Karpas-422 (cell line): ENCODE measurements around the gene IDI2. TPM values are rescaled to one million over a fixed set of nuclear protein-coding genes. Genes with fewer than 3 reads are reported as not detected.

Experiments
- DNase-seq: peaks from one replicate; pipeline ENCODE4 v3.0.0-alpha.2; 2015
- H2AFZ ChIP-seq: fragments of 200-600 bp; sonication (generic); 2 replicates; pipeline ENCODE4 v1.6.1; 2014; ENCODE audit warnings: antibody characterized with exemption, low read length, mixed read lengths
- H3K27ac ChIP-seq: fragments of 200-600 bp; sonication (generic); 2 replicates; pipeline ENCODE4 v1.5.1; 2014; ENCODE audit warnings: mild to moderate bottlenecking, low read length, moderate library complexity
- H3K27me3 ChIP-seq: fragments of 200-600 bp; sonication (generic); 2 replicates; pipeline ENCODE4 v1.6.1; 2014; ENCODE audit warnings: low read length, mixed read lengths
- H3K36me3 ChIP-seq: fragments of 200-600 bp; sonication (generic); 2 replicates; pipeline ENCODE4 v1.6.1; 2014; ENCODE audit warnings: low read length, mixed read lengths; ENCODE audit not compliant: insufficient read depth
- H3K4me1 ChIP-seq: fragments of 200-600 bp; sonication (generic); 2 replicates; pipeline ENCODE4 v1.6.1; 2014; ENCODE audit warnings: mild to moderate bottlenecking, low read length, mixed read lengths
- H3K4me2 ChIP-seq: fragments of 200-600 bp; sonication (generic); 2 replicates; pipeline ENCODE4 v1.6.1; 2014; ENCODE audit warnings: low read length, low read depth, mild to moderate bottlenecking; ENCODE audit not compliant: poor library complexity, severe bottlenecking
- H3K4me3 ChIP-seq: fragments of 200-600 bp; sonication (generic); 2 replicates; pipeline ENCODE4 v1.5.1; 2014; ENCODE audit warnings: mild to moderate bottlenecking, antibody characterized with exemption, low read length, mixed read lengths
- H3K79me2 ChIP-seq: fragments of 200-600 bp; sonication (generic); 2 replicates; pipeline ENCODE4 v1.6.1; 2014; ENCODE audit warnings: mild to moderate bottlenecking, low read length, mixed read lengths
- H3K9ac ChIP-seq: fragments of 200-600 bp; sonication (generic); 2 replicates; pipeline ENCODE4 v1.6.0; 2014; ENCODE audit warnings: low read length
- H3K9me2 ChIP-seq: fragments of 200-600 bp; sonication (generic), shearing (Covaris generic); replicated peaks from 2 replicates; pipeline ENCODE4 v1.6.0; 2014; ENCODE audit warnings: mild to moderate bottlenecking, low read length, moderate library complexity; ENCODE audit not compliant: insufficient read depth
- H3K9me3 ChIP-seq: fragments of 300-700, 200-600 bp; sonication (generic); 2 replicates; pipeline ENCODE4 v1.6.1; 2014; ENCODE audit warnings: low read length, mixed read lengths
- H4K20me1 ChIP-seq: fragments of 200-600 bp; sonication (generic); 2 replicates; pipeline ENCODE4 v1.6.1; 2014; ENCODE audit warnings: mild to moderate bottlenecking, antibody characterized with exemption, low read length, low read depth; ENCODE audit not compliant: insufficient read depth
- total RNA-seq: library from RNA; depleted of rRNA; stranded (reverse); fragments of >200 nt; shearing (Covaris generic); gene quantifications from 2 replicates; pipeline ENCODE4 v1.2.3, GENCODE V29; 2014; ENCODE audit warnings: low replicate concordance

Gene IDI2
- total RNA-seq, 1 experiment from 2014 or later = not detected

- no peak overlapping the region for H3K4me3 ChIP-seq
- peaks cover 34% of the 10 kb centered on the region for H4K20me1 ChIP-seq
- H3K27ac ChIP-seq = no peak overlapping the region
- DNase-seq = no peak
- H3K36me3 ChIP-seq = peaks cover 74% of the 10 kb centered on the region
- H2AFZ ChIP-seq = no peak overlapping the region
- H3K27me3 ChIP-seq = no peaks in the 10 kb centered on the region
- no peaks in the 10 kb centered on the region for H3K9me2 ChIP-seq
- peaks cover 77% of the 10 kb centered on the region for H3K79me2 ChIP-seq
- no peaks in the 10 kb centered on the region for H3K4me1 ChIP-seq
- no peaks in the 10 kb centered on the region for H3K9me3 ChIP-seq
- no peak overlapping the region for H3K4me2 ChIP-seq
- H3K9ac ChIP-seq = no peak overlapping the region
These were observed 23.1 kb downstream of the IDI2 start for GRCh38 chr10:1002425-1003006.

DNA sequence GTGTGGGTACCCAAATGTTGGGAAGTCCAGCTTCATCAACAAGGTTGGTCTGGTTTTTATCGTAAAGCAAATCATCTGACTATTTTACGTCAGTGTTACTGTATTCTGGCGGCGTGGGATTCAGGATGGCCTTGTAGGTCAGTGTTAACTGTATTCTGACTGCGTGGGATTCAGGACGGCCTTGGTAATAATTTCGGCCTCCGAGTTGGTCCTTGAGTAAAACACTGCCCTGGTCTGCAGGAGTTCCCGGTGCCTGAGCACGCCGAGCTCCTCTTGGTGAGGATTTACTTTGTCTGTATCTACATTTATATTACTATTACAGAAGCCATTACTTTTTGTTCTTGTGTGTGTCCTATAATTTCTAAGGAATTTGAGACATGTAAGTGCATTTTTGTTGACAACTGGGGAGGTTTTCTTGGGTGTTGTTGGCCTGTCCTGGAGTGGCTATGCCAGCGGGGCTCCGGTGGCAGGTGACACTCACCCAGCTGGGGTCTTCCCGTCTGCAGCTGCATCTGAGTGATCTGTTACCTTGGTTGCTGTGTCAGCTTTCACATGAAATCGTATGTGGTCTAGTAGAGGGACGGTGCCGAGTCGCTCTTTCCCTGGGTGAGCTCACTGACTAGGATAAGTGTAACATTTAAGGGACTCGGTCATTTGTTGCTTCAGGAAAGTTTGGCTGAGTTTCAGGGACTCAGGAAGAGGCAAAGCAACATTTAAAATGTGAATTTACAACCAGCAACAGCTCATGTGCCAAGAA lies 28.2 kb downstream of the IDI2 start:
- Histone ChIP-seq H3K4me1 (no peaks in the 10 kb centered on the region), H4K20me1 (peaks cover 16% of the 10 kb centered on the region), H3K9ac (no peak overlapping the region), H3K27ac (no peak overlapping the region), H3K27me3 (no peaks in the 10 kb centered on the region), H3K4me2 (no peak overlapping the region), H3K9me3 (no peaks in the 10 kb centered on the region), H3K9me2 (no peaks in the 10 kb centered on the region), H3K4me3 (no peak overlapping the region), H3K36me3 (peaks cover 82% of the 10 kb centered on the region), H2AFZ (no peak overlapping the region), H3K79me2 (peaks cover 84% of the 10 kb centered on the region)
- DNase-seq = no peak

- peaks cover 83% of the 10 kb centered on the region for H3K79me2 ChIP-seq
These were observed 29.6 kb downstream of the IDI2 start for GRCh38 chr10:996031-996430.

GRCh38 chr10:995559-995926 lies 30.1 kb downstream of the IDI2 start:
- Histone ChIP-seq H3K4me3 (no peak overlapping the region), H3K4me1 (peaks cover 5% of the 10 kb centered on the region), H3K79me2 (peaks cover 83% of the 10 kb centered on the region), H3K4me2 (no peak overlapping the region), H3K9ac (no peak overlapping the region), H3K27me3 (no peaks in the 10 kb centered on the region), H3K9me3 (no peaks in the 10 kb centered on the region), H3K27ac (no peak overlapping the region), H3K36me3 (peaks cover 73% of the 10 kb centered on the region), H2AFZ (no peak overlapping the region), H4K20me1 (peaks cover 23% of the 10 kb centered on the region), H3K9me2 (no peaks in the 10 kb centered on the region)
- DNase-seq = no peak

More at GRCh38 chr10:996031-996430, 29.6 kb downstream of the IDI2 start:
- no peak overlapping the region for H2AFZ ChIP-seq
- H3K27ac ChIP-seq = no peak overlapping the region
- H3K9me2 ChIP-seq = no peaks in the 10 kb centered on the region
- no peaks in the 10 kb centered on the region for H3K27me3 ChIP-seq
- no peak overlapping the region for H3K4me2 ChIP-seq
- peaks cover 74% of the 10 kb centered on the region for H3K36me3 ChIP-seq
- H3K4me1 ChIP-seq = peaks cover under 1% of the 10 kb centered on the region; the same call in 1 of the 2 replicates
- no peak overlapping the region for H3K9ac ChIP-seq
- no peak for DNase-seq
- H3K4me3 ChIP-seq = no peak overlapping the region
- no peaks in the 10 kb centered on the region for H3K9me3 ChIP-seq
- peaks cover 18% of the 10 kb centered on the region for H4K20me1 ChIP-seq

- Histone ChIP-seq H4K20me1 (peaks cover 27% of the 10 kb centered on the region), H3K9me3 (no peaks in the 10 kb centered on the region), H3K9me2 (no peaks in the 10 kb centered on the region), H3K27me3 (no peaks in the 10 kb centered on the region), H3K4me1 (peaks cover 7% of the 10 kb centered on the region), H3K4me3 (no peak overlapping the region), H2AFZ (no peak overlapping the region), H3K4me2 (no peak overlapping the region), H3K27ac (no peak overlapping the region), H3K9ac (no peak overlapping the region), H3K36me3 (peaks cover 72% of the 10 kb centered on the region), H3K79me2 (peaks cover 85% of the 10 kb centered on the region)
- DNase-seq = no peak
These were observed 30.7 kb downstream of the IDI2 start for GRCh38 chr10:994836-995558.

- Histone ChIP-seq H3K27ac (no peak overlapping the region), H3K27me3 (no peaks in the 10 kb centered on the region), H3K4me2 (no peak overlapping the region), H2AFZ (no peak overlapping the region), H3K9me2 (no peaks in the 10 kb centered on the region), H3K9ac (no peak overlapping the region), H3K79me2 (peaks cover 85% of the 10 kb centered on the region), H4K20me1 (peaks cover 36% of the 10 kb centered on the region), H3K4me3 (no peak overlapping the region), H3K4me1 (peaks cover 16% of the 10 kb centered on the region), H3K36me3 (peaks cover 61% of the 10 kb centered on the region), H3K9me3 (no peaks in the 10 kb centered on the region)
- DNase-seq = no peak
These were observed 32.8 kb downstream of the IDI2 start for GRCh38 chr10:992871-993270.

DNA sequence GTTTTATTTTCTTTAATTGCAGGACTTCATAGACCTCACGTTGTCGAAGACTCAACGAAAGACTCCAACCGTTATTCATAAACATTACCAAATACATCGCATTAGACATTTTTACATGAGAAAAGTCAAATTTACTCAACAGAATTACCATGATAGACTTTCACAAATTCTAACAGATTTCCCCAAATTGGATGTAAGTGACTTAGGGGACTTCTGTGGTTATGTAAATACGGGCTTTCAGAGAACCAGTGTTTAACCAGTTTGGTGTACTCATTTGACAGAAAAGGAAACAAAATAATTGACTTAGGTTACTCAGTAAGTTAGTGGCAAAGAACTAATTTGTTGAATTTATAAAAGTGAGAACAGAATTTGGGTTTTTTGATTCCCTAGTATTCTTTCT lies 33.2 kb downstream of the IDI2 start:
- no peaks in the 10 kb centered on the region for H3K9me2 ChIP-seq
- H3K27me3 ChIP-seq = no peaks in the 10 kb centered on the region
- H3K4me3 ChIP-seq = no peak overlapping the region
- no peak for DNase-seq
- no peak overlapping the region for H3K9ac ChIP-seq
- peaks cover 17% of the 10 kb centered on the region for H3K4me1 ChIP-seq
- no peaks in the 10 kb centered on the region for H3K9me3 ChIP-seq
- H2AFZ ChIP-seq = no peak overlapping the region
- H3K79me2 ChIP-seq = peaks cover 82% of the 10 kb centered on the region
- H3K4me2 ChIP-seq = no peak overlapping the region
- H3K36me3 ChIP-seq = peaks cover 57% of the 10 kb centered on the region
- H4K20me1 ChIP-seq = peaks cover 36% of the 10 kb centered on the region
- H3K27ac ChIP-seq = no peak overlapping the region

- Histone ChIP-seq H3K9me3 (no peaks in the 10 kb centered on the region), H2AFZ (no peak overlapping the region), H3K79me2 (peaks cover 68% of the 10 kb centered on the region), H4K20me1 (peaks cover 36% of the 10 kb centered on the region), H3K4me3 (no peak overlapping the region), H3K36me3 (peaks cover 41% of the 10 kb centered on the region), H3K9me2 (no peaks in the 10 kb centered on the region), H3K4me2 (no peak overlapping the region), H3K27me3 (no peaks in the 10 kb centered on the region), H3K27ac (no peak overlapping the region), H3K4me1 (peaks cover 24% of the 10 kb centered on the region), H3K9ac (no peak overlapping the region)
- no peak for DNase-seq
These were observed 34.9 kb downstream of the IDI2 start for GRCh38 chr10:990808-991207.
